Measurements from ENCODE around the gene RBM10. TPM values are rescaled to one million over a fixed set of nuclear protein-coding genes. Genes with fewer than 3 reads are reported as not detected.
A peak's percentile ranks its signal among the peaks of the same experiment; 100 is the strongest.

RBM10 gene
- total and polyA plus RNA-seq, 2 of the 13 experiments (the other 11 are each of a cell fraction or from before 2014, with no cell fraction given): 15.9 to 43.1 TPM

DNA sequence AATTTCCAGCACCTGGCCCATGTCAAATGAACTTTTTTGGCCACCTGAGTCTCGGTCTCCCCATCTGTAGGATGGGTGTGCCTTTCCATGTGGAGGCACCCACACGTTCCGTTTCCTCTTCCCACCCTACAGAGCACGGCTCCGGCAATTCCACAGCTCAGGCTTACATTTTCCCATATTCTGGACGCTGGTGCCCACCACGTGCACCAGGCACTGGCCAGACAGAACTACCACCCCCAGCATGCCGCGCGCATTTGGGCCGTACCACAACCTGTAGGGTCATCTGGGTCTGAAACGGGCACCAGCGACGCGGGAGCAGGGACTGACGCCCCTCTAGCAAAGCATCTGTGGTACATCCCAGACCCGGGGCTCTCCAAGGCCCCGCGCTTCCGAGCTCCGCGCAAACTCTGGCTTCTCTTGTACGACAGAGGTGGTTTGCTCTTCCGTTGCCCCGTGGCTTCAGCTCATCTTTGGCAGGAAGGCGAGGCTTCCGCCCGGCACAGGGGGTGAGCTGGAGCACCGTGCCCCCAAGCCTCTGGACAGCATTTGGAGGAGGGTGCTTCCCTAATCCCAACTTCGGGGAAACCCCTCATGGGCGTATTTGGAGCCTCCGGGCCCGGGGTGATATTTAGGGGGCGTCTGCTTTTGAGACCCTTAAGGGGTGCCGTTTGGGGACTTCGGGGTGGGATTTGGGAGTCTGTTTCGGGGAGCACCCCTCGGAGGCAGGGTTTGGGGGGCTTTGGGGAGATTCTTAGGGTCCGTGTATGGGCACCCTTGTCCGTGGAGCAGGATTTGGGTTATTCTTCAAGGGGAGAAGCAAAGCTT, 45.6 kb downstream of the RBM10 start (continued):
- TF ChIP-seq, protein P1, sequence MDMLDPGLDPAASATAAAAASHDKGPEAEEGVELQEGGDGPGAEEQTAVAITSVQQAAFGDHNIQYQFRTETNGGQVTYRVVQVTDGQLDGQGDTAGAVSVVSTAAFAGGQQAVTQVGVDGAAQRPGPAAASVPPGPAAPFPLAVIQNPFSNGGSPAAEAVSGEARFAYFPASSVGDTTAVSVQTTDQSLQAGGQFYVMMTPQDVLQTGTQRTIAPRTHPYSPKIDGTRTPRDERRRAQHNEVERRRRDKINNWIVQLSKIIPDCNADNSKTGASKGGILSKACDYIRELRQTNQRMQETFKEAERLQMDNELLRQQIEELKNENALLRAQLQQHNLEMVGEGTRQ (IDR thresholded peaks at IDR 0.05; ENCODE audit: low read depth, low read length): no peak
- TF ChIP-seq, protein P1 (CRISPR knock-in tag; IDR thresholded peaks at IDR 0.05; ENCODE audit: borderline replicate concordance): peak; percentile 19; the same call in 1 of the 2 replicates
- TF ChIP-seq SOX6 (IDR thresholded peaks at IDR 0.05) (no peak), SOX6 (CRISPR knock-in tag; IDR thresholded peaks at IDR 0.05) (peak; percentile 25; the same call in 1 of the 2 replicates), PHF5A (CRISPR knock-in tag; IDR thresholded peaks at IDR 0.05; ENCODE audit: low read depth, unreplicated experiment) (peak; percentile 40), HDAC2 (CRISPR knock-in tag; IDR thresholded peaks at IDR 0.05) (0 out of 2 replicates have a peak, but pooled peaks have one; percentile 39), ZNF232 (CRISPR knock-in tag; IDR thresholded peaks at IDR 0.05; ENCODE audit: borderline replicate concordance) (0 out of 2 replicates have a peak, but pooled peaks have one; percentile 56), JUN (CRISPR knock-in tag; IDR thresholded peaks at IDR 0.05) (no peak), MXD4 (CRISPR knock-in tag; IDR thresholded peaks at IDR 0.05) (peak; percentile 66)
- TF ChIP-seq, protein P2, sequence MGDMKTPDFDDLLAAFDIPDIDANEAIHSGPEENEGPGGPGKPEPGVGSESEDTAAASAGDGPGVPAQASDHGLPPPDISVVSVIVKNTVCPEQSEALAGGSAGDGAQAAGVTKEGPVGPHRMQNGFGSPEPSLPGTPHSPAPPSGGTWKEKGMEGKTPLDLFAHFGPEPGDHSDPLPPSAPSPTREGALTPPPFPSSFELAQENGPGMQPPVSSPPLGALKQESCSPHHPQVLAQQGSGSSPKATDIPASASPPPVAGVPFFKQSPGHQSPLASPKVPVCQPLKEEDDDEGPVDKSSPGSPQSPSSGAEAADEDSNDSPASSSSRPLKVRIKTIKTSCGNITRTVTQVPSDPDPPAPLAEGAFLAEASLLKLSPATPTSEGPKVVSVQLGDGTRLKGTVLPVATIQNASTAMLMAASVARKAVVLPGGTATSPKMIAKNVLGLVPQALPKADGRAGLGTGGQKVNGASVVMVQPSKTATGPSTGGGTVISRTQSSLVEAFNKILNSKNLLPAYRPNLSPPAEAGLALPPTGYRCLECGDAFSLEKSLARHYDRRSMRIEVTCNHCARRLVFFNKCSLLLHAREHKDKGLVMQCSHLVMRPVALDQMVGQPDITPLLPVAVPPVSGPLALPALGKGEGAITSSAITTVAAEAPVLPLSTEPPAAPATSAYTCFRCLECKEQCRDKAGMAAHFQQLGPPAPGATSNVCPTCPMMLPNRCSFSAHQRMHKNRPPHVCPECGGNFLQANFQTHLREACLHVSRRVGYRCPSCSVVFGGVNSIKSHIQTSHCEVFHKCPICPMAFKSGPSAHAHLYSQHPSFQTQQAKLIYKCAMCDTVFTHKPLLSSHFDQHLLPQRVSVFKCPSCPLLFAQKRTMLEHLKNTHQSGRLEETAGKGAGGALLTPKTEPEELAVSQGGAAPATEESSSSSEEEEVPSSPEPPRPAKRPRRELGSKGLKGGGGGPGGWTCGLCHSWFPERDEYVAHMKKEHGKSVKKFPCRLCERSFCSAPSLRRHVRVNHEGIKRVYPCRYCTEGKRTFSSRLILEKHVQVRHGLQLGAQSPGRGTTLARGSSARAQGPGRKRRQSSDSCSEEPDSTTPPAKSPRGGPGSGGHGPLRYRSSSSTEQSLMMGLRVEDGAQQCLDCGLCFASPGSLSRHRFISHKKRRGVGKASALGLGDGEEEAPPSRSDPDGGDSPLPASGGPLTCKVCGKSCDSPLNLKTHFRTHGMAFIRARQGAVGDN (CRISPR knock-in tag; IDR thresholded peaks at IDR 0.05): peak; percentile 80
- TF ChIP-seq, protein P3, sequence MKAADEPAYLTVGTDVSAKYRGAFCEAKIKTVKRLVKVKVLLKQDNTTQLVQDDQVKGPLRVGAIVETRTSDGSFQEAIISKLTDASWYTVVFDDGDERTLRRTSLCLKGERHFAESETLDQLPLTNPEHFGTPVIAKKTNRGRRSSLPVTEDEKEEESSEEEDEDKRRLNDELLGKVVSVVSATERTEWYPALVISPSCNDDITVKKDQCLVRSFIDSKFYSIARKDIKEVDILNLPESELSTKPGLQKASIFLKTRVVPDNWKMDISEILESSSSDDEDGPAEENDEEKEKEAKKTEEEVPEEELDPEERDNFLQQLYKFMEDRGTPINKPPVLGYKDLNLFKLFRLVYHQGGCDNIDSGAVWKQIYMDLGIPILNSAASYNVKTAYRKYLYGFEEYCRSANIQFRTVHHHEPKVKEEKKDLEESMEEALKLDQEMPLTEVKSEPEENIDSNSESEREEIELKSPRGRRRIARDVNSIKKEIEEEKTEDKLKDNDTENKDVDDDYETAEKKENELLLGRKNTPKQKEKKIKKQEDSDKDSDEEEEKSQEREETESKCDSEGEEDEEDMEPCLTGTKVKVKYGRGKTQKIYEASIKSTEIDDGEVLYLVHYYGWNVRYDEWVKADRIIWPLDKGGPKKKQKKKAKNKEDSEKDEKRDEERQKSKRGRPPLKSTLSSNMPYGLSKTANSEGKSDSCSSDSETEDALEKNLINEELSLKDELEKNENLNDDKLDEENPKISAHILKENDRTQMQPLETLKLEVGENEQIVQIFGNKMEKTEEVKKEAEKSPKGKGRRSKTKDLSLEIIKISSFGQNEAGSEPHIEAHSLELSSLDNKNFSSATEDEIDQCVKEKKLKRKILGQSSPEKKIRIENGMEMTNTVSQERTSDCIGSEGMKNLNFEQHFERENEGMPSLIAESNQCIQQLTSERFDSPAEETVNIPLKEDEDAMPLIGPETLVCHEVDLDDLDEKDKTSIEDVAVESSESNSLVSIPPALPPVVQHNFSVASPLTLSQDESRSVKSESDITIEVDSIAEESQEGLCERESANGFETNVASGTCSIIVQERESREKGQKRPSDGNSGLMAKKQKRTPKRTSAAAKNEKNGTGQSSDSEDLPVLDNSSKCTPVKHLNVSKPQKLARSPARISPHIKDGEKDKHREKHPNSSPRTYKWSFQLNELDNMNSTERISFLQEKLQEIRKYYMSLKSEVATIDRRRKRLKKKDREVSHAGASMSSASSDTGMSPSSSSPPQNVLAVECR (CRISPR knock-in tag; IDR thresholded peaks at IDR 0.05; ENCODE audit: borderline replicate concordance): peak; percentile 78; the same call in 1 of the 2 replicates
- TF ChIP-seq, protein P4, sequence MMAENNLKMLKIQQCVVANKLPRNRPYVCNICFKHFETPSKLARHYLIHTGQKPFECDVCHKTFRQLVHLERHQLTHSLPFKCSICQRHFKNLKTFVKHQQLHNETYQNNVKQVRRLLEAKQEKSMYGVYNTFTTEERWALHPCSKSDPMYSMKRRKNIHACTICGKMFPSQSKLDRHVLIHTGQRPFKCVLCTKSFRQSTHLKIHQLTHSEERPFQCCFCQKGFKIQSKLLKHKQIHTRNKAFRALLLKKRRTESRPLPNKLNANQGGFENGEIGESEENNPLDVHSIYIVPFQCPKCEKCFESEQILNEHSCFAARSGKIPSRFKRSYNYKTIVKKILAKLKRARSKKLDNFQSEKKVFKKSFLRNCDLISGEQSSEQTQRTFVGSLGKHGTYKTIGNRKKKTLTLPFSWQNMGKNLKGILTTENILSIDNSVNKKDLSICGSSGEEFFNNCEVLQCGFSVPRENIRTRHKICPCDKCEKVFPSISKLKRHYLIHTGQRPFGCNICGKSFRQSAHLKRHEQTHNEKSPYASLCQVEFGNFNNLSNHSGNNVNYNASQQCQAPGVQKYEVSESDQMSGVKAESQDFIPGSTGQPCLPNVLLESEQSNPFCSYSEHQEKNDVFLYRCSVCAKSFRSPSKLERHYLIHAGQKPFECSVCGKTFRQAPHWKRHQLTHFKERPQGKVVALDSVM (CRISPR knock-in tag; IDR thresholded peaks at IDR 0.05): no peak
- TF ChIP-seq, protein P5, sequence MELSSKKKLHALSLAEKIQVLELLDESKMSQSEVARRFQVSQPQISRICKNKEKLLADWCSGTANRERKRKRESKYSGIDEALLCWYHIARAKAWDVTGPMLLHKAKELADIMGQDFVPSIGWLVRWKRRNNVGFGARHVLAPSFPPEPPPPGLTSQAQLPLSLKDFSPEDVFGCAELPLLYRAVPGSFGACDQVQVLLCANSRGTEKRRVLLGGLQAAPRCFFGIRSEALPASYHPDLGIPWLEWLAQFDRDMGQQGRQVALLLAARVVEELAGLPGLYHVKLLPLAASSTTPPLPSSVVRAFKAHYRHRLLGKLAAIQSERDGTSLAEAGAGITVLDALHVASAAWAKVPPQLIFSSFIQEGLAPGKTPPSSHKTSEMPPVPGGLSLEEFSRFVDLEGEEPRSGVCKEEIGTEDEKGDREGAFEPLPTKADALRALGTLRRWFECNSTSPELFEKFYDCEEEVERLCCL (CRISPR knock-in tag; IDR thresholded peaks at IDR 0.05; ENCODE audit: borderline replicate concordance): no peak

Data from HepG2 (cell line).